GM13976 (cell line): ENCODE data around the gene INCENP.
A peak's percentile ranks its signal among the peaks of the same experiment; 100 is the strongest.
"Not testable (repeated sequence)": the region's sequence is repeated elsewhere in the genome, so short reads cannot be mapped to it uniquely, and the experiment has no call there.

Experiments
- DNase-seq: peaks from one replicate; pipeline ENCODE4 v3.0.0; 2012; ENCODE audit warnings: low spot score
- CTCF ChIP-seq: IDR thresholded peaks from 2 replicates; pipeline ENCODE4 v1.5.1; 2012; ENCODE audit warnings: borderline replicate concordance, mild to moderate bottlenecking; ENCODE audit not compliant: insufficient read depth; ENCODE audit errors: extremely low read depth, missing control alignments, control extremely low read depth
- in situ Hi-C: fragments of 300-500 bp; cut with MboI; formaldehyde crosslinking; loops from one replicate; pipeline ENCODE4 v1.12.0; 2022; ENCODE audit warnings: low sequenced_read_pairs, mixed read lengths, inconsistent platforms; ENCODE audit not compliant: unreplicated experiment

The INCENP gene

GRCh38 chr11:62123669-62124185, at the start of gene INCENP:
TSS of gene INCENP (plus strand) at chr11:62124011. CDS start at chr11:62128162, 4,151 bp downstream.
- peak; percentile 96 for DNase-seq
- in situ Hi-C loops = no loop called here
- no peak for TF ChIP-seq CTCF

GRCh38 chr11:62075438-62075837, 48.4 kb upstream of the INCENP start:
- no peak for TF ChIP-seq CTCF
- in situ Hi-C loops = loop anchor here (10.0 kb wide), 2 partner anchors 111 to 281 kb away; partner anchors contain the start of genes FEN1, FTH1 and TMEM258
- no peak for DNase-seq

- DNase-seq = no peak
- TF ChIP-seq CTCF = no peak
- in situ Hi-C loops = loop anchor here (10.0 kb wide), 2 partner anchors 112 to 282 kb away; partner anchors contain the start of genes FEN1, FTH1 and TMEM258
Observed at GRCh38 chr11:62077132-62077531, 46.7 kb upstream of the INCENP start.

GRCh38 chr11:62081378-62082291, 42.2 kb upstream of the INCENP start:
- in situ Hi-C loops = no loop called here
- peak; percentile 84 for TF ChIP-seq CTCF
- DNase-seq = peak; percentile 75

GRCh38 chr11:62082292-62082657, 41.5 kb upstream of the INCENP start:
- in situ Hi-C loops = no loop called here

GRCh38 chr11:62084801-62085200, 39.0 kb upstream of the INCENP start:
- DNase-seq, in situ Hi-C loops: not testable (repeated sequence)

More at GRCh38 chr11:62082292-62082657, 41.5 kb upstream of the INCENP start:
- no peak for DNase-seq
- TF ChIP-seq CTCF = no peak

GRCh38 chr11:62087694-62088093, 36.1 kb upstream of the INCENP start:
- in situ Hi-C loops = no loop called here
- no peak for TF ChIP-seq CTCF
- no peak for DNase-seq
